Thoracic aorta (tissue), 2 donors: Measurements from ENCODE around the gene PLS1. TPM values are rescaled to one million over a fixed set of nuclear protein-coding genes. Genes with fewer than 3 reads are reported as not detected.

Experiments
- ATAC-seq: fragments of 150-250 bp; one replicate; pipeline ENCODE4 v1.8.0; 2017; ENCODE audit warnings: low read depth; ENCODE audit not compliant: insufficient number of reproducible peaks, low FRiP score
- DNase-seq: peaks from one replicate; pipeline ENCODE4 v3.0.0-alpha.2; 2020; ENCODE audit warnings: low spot score
- H3K27ac ChIP-seq, 2 donors: fragments of 200-600 bp; sonication (generic); 1 replicate in 1 of 2; 2 replicates in 1 of 2; pipeline ENCODE4 v1.5.1; 2016; ENCODE audit warnings: mild to moderate bottlenecking in 2 of 2, moderate library complexity in 2 of 2
- H3K27me3 ChIP-seq: fragments of 200-600 bp; sonication (generic); replicated peaks from 2 replicates; pipeline ENCODE4 v1.6.0; 2016; ENCODE audit warnings: mild to moderate bottlenecking; ENCODE audit not compliant: insufficient read depth
- H3K36me3 ChIP-seq: fragments of 200-600 bp; sonication (generic); one replicate; pipeline ENCODE4 v1.5.1; 2016
- H3K4me1 ChIP-seq, 2 donors: fragments of 200-600 bp; sonication (generic); 1 replicate in 1 of 2; 2 replicates in 1 of 2; pipeline versions ENCODE4 v1.5.1 to v1.6.0; 2016; ENCODE audit warnings: low read depth in 2 of 2, mild to moderate bottlenecking in 1 of 2; ENCODE audit not compliant: control insufficient read depth in 1 of 2
- H3K4me3 ChIP-seq: fragments of 200-600 bp; sonication (generic); 2 replicates; pipeline ENCODE4 v1.5.1; 2016; ENCODE audit warnings: mild to moderate bottlenecking
- H3K9me3 ChIP-seq: fragments of 200-600 bp; sonication (generic); 2 replicates; pipeline ENCODE4 v1.5.1; 2016
- CTCF ChIP-seq: fragments of 200-600 bp; sonication (generic); IDR thresholded peaks from one replicate; pipeline ENCODE4 v1.5.1; 2019; ENCODE audit warnings: antibody characterized with exemption
- total RNA-seq, 2 donors: library from RNA; depleted of rRNA; stranded (reverse); fragments of >200 nt; gene quantifications; one replicate each; pipeline versions ENCODE4 v1.1.0 to v1.2.3, GENCODE V29; 2016

The PLS1 gene
- total RNA-seq, 2 donors from 2014 or later: 0.54 to 1.4 TPM

GRCh38 chr3:142609136-142609535, 12.9 kb downstream of the PLS1 start:
- Histone ChIP-seq H3K9me3 (no peaks in the 10 kb centered on the region), H3K27me3 (no peaks in the 10 kb centered on the region), H3K4me1 (no peaks in the 10 kb centered on the region), H3K36me3 (no peaks in the 10 kb centered on the region), H3K27ac (no peak overlapping the region), H3K4me3 (no peak overlapping the region)
- no peak for TF ChIP-seq CTCF
- DNase-seq (no peak), ATAC-seq (no peak)

GRCh38 chr3:142611206-142611605, 15.0 kb downstream of the PLS1 start:
- no peak for ATAC-seq
- TF ChIP-seq CTCF: no peak
- no peaks in the 10 kb centered on the region for H3K4me1 ChIP-seq

GRCh38 chr3:142613491-142613890, 17.3 kb downstream of the PLS1 start:
- TF ChIP-seq CTCF: no peak
- H3K4me3 ChIP-seq: no peak overlapping the region
- ATAC-seq (no peak), DNase-seq (no peak)
- no peaks in the 10 kb centered on the region for H3K36me3 ChIP-seq
- H3K27me3 ChIP-seq: no peaks in the 10 kb centered on the region
- no peak overlapping the region for H3K27ac ChIP-seq
- H3K9me3 ChIP-seq: no peaks in the 10 kb centered on the region
- H3K4me1 ChIP-seq: no peaks in the 10 kb centered on the region

More at GRCh38 chr3:142611206-142611605, 15.0 kb downstream of the PLS1 start:
- Histone ChIP-seq H3K36me3 (no peaks in the 10 kb centered on the region), H3K27me3 (no peaks in the 10 kb centered on the region), H3K4me3 (no peak overlapping the region), H3K27ac (no peak overlapping the region), H3K9me3 (no peaks in the 10 kb centered on the region)
- no peak for DNase-seq

- ATAC-seq: no peak
- no peak for DNase-seq
- Histone ChIP-seq H3K4me3 (no peak overlapping the region), H3K4me1 (no peaks in the 10 kb centered on the region), H3K27ac (no peak overlapping the region), H3K27me3 (no peaks in the 10 kb centered on the region), H3K36me3 (no peaks in the 10 kb centered on the region), H3K9me3 (no peaks in the 10 kb centered on the region)
- TF ChIP-seq CTCF: no peak
These were observed 17.9 kb downstream of the PLS1 start for GRCh38 chr3:142614059-142614626.

GRCh38 chr3:142615171-142615570, 19.0 kb downstream of the PLS1 start:
- H3K4me3 ChIP-seq: no peak overlapping the region
- H3K27ac ChIP-seq: no peak overlapping the region
- no peak for TF ChIP-seq CTCF
- no peaks in the 10 kb centered on the region for H3K4me1 ChIP-seq
- no peak for DNase-seq
- H3K9me3 ChIP-seq: no peaks in the 10 kb centered on the region
- no peaks in the 10 kb centered on the region for H3K27me3 ChIP-seq
- no peaks in the 10 kb centered on the region for H3K36me3 ChIP-seq
- no peak for ATAC-seq
